GM12874 (cell line): ENCODE measurements around the gene ZNF516.
A peak's percentile ranks its signal among the peaks of the same experiment; 100 is the strongest.

Experiments used
- TF ChIP-seq, protein P1 (sequence below): IDR thresholded peaks from 2 replicates; pipeline ENCODE4 v1.5.1; 2011; ENCODE audit warnings: low read depth, mild to moderate bottlenecking, control low read depth, low read length, moderate library complexity; ENCODE audit not compliant: insufficient read depth

ZNF516 gene

DNA sequence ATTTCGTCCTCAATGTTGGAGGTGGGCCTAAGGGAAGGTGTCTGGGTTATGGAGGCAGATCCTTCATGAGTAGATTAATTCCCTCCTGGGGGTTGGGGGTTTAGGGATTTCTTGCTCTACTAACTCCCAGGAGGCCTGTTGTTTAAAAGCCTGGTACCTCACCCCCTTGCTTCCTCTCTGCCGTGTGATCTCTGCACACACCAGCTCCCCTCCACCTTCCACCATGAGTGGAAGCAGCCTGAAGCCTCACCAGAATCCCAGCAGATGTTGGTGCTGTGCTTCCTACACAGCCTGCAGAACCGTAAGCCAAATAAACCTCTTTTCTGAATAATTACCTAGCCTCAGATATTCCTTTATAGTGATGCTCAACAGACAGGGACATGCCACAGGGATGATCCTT, 141.5 kb downstream of the ZNF516 start:
- TF ChIP-seq, protein P1, sequence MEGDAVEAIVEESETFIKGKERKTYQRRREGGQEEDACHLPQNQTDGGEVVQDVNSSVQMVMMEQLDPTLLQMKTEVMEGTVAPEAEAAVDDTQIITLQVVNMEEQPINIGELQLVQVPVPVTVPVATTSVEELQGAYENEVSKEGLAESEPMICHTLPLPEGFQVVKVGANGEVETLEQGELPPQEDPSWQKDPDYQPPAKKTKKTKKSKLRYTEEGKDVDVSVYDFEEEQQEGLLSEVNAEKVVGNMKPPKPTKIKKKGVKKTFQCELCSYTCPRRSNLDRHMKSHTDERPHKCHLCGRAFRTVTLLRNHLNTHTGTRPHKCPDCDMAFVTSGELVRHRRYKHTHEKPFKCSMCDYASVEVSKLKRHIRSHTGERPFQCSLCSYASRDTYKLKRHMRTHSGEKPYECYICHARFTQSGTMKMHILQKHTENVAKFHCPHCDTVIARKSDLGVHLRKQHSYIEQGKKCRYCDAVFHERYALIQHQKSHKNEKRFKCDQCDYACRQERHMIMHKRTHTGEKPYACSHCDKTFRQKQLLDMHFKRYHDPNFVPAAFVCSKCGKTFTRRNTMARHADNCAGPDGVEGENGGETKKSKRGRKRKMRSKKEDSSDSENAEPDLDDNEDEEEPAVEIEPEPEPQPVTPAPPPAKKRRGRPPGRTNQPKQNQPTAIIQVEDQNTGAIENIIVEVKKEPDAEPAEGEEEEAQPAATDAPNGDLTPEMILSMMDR = no peak

DNA sequence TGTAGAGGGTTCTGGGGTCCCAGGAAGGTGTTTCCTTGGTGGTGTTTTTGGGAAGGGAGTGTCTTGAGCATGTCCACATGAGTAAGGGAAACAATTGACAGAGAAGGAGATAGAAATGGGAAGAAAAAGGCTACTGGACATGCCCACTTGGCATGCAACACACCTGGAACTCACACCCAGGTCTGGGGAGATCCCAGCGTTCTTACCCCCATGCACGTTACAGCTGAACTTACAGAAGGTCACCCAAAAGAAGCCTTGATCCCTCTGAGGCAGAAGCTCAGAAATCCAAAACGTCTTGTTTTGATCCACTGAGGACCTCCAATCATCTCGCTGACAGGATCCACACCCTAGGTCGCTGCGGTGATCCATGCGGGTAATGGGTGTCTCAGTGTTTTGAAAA, 142.0 kb downstream of the ZNF516 start:
- TF ChIP-seq, protein P1 = no peak

DNA sequence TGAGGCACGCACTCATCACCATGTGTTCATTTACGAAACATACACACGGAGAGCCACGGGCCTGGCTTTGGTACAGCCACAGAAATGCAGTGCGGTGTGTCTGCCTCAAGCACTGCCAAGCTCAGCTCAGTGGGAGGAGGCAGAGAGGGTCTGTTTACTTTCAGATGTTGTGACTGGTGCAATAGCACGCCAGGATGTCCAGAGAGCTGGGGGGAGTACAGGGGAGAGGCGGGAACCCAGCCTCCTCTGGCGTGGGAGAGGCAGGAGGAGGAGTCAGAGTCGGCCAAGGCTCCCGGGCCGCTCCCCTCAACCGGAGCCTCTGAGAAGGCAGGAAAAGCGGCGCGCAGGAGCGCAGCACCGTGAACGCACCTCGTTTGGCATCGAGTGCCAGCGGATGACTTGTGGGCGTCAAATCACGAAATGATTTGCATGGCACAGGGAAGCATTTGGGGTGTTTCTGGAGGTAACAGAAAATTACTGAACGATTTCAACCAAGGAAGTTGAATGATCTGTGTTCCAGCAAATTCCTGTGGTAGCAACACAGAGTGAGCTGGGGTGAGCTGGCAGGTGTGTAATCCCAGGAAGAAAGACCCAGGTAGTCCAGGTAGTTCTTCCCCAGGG, 143.0 kb downstream of the ZNF516 start:
- TF ChIP-seq, protein P1 = no peak

DNA sequence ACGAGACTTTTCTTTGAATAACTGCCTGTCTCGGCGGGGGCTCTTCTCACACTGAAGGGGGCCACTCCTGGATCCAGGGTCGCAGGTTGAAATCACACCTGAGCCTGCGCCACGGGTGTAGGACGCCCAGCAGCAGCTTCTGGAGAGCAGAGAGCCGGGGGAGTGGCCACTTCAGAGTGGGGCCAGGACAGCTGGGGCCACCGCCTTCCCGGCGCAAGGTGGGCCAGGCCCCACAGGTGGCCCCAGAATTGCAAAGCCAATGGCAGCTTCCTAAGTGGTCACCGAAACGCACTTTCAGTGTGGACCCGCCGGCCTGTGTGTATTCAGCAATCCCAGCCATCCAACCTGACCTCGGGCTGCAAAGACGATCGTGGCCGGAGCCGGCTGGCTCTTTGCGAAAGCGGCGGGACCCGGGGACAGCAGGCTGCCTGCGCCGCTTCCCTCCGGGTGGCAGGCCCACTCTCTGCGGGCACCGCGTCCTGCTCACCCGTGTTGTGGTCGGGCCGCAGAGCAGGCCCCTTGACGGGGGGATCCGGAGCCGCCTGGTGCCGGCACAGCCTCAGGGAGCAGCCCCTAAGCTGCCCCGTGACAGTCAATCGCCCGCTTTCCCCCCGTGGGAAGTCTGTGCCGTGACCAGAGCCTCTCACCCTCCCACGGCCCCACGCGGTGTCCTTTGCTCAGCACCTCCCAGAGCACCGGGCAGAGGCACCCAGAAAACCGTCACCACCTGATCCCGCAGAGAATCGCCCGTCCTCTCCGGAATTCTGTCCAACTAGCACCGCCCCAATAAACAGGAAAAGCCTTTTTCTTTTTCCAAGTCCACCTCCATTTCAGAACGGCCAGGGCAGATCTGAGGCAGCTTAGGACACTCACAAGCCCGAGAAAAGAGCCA, 144.7 kb downstream of the ZNF516 start:
- TF ChIP-seq, protein P1 = no peak

DNA sequence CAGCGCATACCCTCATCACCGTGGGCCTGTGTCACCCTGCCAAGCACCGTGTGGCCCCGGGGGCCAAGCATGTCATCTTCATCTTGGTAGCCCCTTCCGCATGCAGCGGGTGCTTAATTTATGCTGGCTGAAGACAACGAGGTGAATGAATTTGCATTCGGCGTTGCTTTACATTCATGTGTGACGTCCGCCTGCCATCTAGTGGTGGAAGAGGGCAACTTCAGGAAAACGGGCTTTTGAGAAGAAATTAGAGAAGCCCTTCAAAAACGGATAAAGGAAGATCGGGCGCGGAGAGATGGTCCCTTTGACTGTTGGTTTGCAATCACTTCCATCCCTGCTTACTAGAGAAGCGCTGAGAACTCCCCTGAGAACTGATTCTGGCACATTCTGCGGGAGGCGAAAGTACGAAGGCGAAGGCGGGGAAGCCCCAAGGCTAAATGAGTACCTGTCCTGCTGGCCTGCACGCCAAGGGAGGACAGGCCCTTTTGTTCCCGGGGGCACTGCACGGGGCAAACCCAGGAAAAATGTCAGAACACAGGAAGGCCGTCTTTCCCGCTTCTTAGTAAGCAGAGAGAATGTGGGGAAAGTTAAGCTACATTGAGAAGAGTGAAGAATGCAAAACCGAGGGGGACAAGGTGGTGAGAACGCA, 145.9 kb downstream of the ZNF516 start:
- TF ChIP-seq, protein P1 = peak; percentile 86

DNA sequence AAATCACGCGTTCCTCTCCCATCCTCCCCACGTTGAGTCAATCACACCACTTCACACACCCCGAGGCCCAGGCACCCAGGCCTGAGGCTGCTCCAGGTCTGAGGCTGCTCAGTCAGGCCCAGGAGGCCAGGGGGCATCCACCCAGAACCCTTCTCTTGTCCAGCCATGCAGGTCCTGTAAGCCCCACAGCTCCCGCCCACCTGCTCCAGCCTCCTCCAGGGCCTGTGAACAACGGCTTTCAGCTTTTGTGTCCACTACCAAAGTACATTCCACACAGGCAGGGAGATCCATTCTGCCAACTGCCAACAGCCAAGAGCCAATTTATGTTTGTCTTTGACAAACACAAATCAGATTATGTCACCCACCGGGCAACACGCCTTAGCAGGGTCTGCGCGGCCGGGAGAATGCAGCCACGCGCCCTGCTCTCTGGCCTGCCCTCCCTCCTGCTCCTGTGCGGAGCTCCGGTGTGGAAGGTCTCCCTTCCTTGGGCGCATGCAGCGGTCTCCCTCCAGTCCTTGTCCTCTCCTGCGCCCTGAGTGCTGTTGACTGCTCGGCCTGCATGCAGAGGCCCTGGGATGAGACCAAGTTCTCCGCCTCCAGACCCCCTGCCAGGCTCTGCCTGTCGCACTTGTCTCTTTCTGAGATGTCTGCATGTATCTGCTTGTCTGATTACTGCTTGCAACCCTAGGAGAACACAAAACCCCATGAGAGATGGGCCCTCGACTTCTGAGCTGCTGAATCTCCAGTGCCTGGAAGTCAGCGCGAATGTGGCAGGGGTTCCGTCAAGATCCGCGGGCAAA, 146.6 kb downstream of the ZNF516 start:
- TF ChIP-seq, protein P1 = no peak
